HepG2 (cell line): Measurements from ENCODE around the gene PHTF2. TPM values are rescaled to one million over a fixed set of nuclear protein-coding genes. Genes with fewer than 3 reads are reported as not detected.

Experiments
- ATAC-seq: fragments of 200-7000 bp; cut with Tn5 transposase; 3 replicates; pipeline ENCODE4 v1.9.1; 2020; ENCODE audit warnings: mild to moderate bottlenecking, moderate library complexity
- BruUV-seq: library from RNA; stranded (reverse); fragments of 400-500 nt; replicated peaks from 2 replicates; lab custom pipeline; 2021; lab: Mats Ljungman, UMichigan
- CTCF ChIA-PET: fragments of 300-600 bp; formaldehyde crosslinking; extraction: SDS; loops from one replicate; lab custom pipeline; 2021; ENCODE audit warnings: low total read pairs, inconsistent platforms, low intra/inter-chr PET ratio; lab: Yijun Ruan, JAX
- POLR2A ChIA-PET: fragments of 350-600 bp; sonication (Branson Sonifier 250); formaldehyde crosslinking; loops from one replicate; lab custom pipeline; 2020; ENCODE audit warnings: antibody characterized with exemption, inconsistent platforms; lab: Yijun Ruan, JAX
- DNase-seq: peaks from one replicate; pipeline ENCODE4 v3.0.0-alpha.2; 2015; ENCODE audit warnings: low spot score
- FAIRE-seq: peaks from 3 replicates; lab custom pipeline; 2011; peaks lifted over from hg19 to GRCh38; lab: Jason Lieb, UNC
- H2AFZ ChIP-seq: one replicate; pipeline ENCODE4 v1.6.1; 2011; ENCODE audit warnings: low read length, inconsistent platforms
- H3K27ac ChIP-seq: fragments of 300-600 bp; 3 replicates; pipeline ENCODE4 v1.8.0; 2011; ENCODE audit warnings: mixed run types, mild to moderate bottlenecking, mixed read lengths, low read length, inconsistent platforms; ENCODE audit not compliant: insufficient read depth; ENCODE audit errors: extremely low read length
- H3K27me3 ChIP-seq, 2 experiments: fragments of 200-600 bp in 1 of 2; 2 replicates in 1 of 2; 3 replicates in 1 of 2; pipeline versions ENCODE4 v1.6.0 to v1.8.0; 2011; ENCODE audit warnings: low read length in 2 of 2, mild to moderate bottlenecking in 2 of 2, moderate library complexity in 2 of 2, inconsistent platforms in 1 of 2; ENCODE audit not compliant: insufficient read depth in 2 of 2, control insufficient read depth in 1 of 2
- H3K36me3 ChIP-seq, 2 experiments: fragments of 200-600 bp in 1 of 2; replicated peaks in 1 of 2; 2 replicates in 1 of 2; 3 replicates in 1 of 2; pipeline versions ENCODE4 v1.5.1 to v1.8.0; 2011; ENCODE audit warnings: low read length in 2 of 2, inconsistent platforms in 1 of 2; ENCODE audit not compliant: insufficient read depth in 2 of 2, control insufficient read depth in 1 of 2
- H3K4me1 ChIP-seq: 2 replicates; pipeline ENCODE4 v1.5.1; 2012; ENCODE audit warnings: low read length, inconsistent platforms; ENCODE audit not compliant: insufficient read depth
- H3K4me2 ChIP-seq: 2 replicates; pipeline ENCODE4 v1.6.0; 2011; ENCODE audit warnings: low read depth, low read length, inconsistent platforms
- H3K4me3 ChIP-seq, 3 experiments: fragments of 200-600 bp in 1 of 3; sonication (generic), shearing (Covaris generic) in 1 of 3; replicated peaks in 1 of 3; 2 replicates each; pipeline ENCODE4 v1.5.1; 2011 to 2016; ENCODE audit warnings: low read length in 3 of 3, inconsistent platforms in 2 of 3, low read depth in 2 of 3, mild to moderate bottlenecking in 2 of 3, control low read depth in 1 of 3, mixed read lengths in 1 of 3; ENCODE audit not compliant: insufficient read depth in 1 of 3
- H3K79me2 ChIP-seq: one replicate; pipeline ENCODE4 v1.6.1; 2011; ENCODE audit warnings: low read length, inconsistent platforms; ENCODE audit not compliant: insufficient read depth
- H3K9ac ChIP-seq: 2 replicates; pipeline ENCODE4 v1.6.0; 2011; ENCODE audit warnings: mild to moderate bottlenecking, low read depth, low read length, inconsistent platforms; ENCODE audit not compliant: insufficient read depth
- H3K9me3 ChIP-seq: 2 replicates; pipeline ENCODE4 v1.5.1; 2012; ENCODE audit warnings: mild to moderate bottlenecking, low read length
- H4K20me1 ChIP-seq: 2 replicates; pipeline ENCODE4 v1.6.0; 2011; ENCODE audit warnings: inconsistent platforms, mild to moderate bottlenecking, low read length, moderate library complexity; ENCODE audit not compliant: insufficient read depth
- CCDC6 ChIP-seq: sonication (generic); formaldehyde crosslinking; IDR thresholded peaks from 2 replicates; pipeline ENCODE4 v1.8.1; 2022; ENCODE audit warnings: mild to moderate bottlenecking, missing genetic modification reagents, moderate library complexity
- CEBPB ChIP-seq: IDR thresholded peaks from 2 replicates; pipeline ENCODE4 v1.6.1; 2011; ENCODE audit warnings: low read depth, low read length, improper control_type of control experiment, borderline replicate concordance
- NCOR1 ChIP-seq: fragments of 200-600 bp; sonication (generic); IDR thresholded peaks from 2 replicates; pipeline ENCODE4 v1.7.0; 2017; ENCODE audit warnings: antibody characterized with exemption, low read length, borderline replicate concordance
- NONO ChIP-seq, 2 experiments: fragments of 450-650 bp in 1 of 2; sonication (generic) in 1 of 2; formaldehyde crosslinking in 1 of 2; IDR thresholded peaks in 1 of 2; conservative IDR thresholded peaks in 1 of 2; 2 replicates each; pipeline versions ENCODE4 v1.6.1 to v1.8.0; 2017 to 2022; ENCODE audit warnings: mild to moderate bottlenecking in 1 of 2, missing genetic modification reagents in 1 of 2, moderate library complexity in 1 of 2
- NR2F6 ChIP-seq, 2 experiments: IDR thresholded peaks; 2 replicates each; pipeline ENCODE4 v1.6.1; 2016; ENCODE audit warnings: antibody characterized with exemption in 1 of 2, mild to moderate bottlenecking in 1 of 2
- POLR2A ChIP-seq, 2 experiments: IDR thresholded peaks; 2 replicates each; pipeline ENCODE4 v1.6.1; 2011; ENCODE audit warnings: low read depth in 2 of 2, low read length in 2 of 2, mild to moderate bottlenecking in 1 of 2, moderate library complexity in 1 of 2; ENCODE audit not compliant: insufficient read depth in 1 of 2
- WGBS: methylation state at CpG from one replicate; pipeline ENCODE4 v1.1.6; 2017; ENCODE audit warnings: low lambda C conversion rate; 5-methylcytosine and 5-hydroxymethylcytosine counted together
- in situ Hi-C: cut with HindIII; loops from 2 replicates; pipeline ENCODE4 v1.10.0; 2017; ENCODE audit warnings: low pct_unique_long_range_greater_than_20kb; ENCODE audit not compliant: extremely low pct_ligation_motif_present
- intact Hi-C: fragments of 100-400 bp; cut with micrococcal nuclease; formaldehyde crosslinking; loops from one replicate; pipeline ENCODE4 v1.10.0; 2022; ENCODE audit not compliant: unreplicated experiment
- polyA plus RNA-seq, 8 experiments: library from polyadenylated mRNA; depleted of rRNA in 3 of 8; stranded (reverse) in 7 of 8; unstranded in 1 of 8; fragments of >200 nt; fragmentation: Illumina TruSeq in 4 of 8; extraction: Trizol in 4 of 8; gene quantifications; 2 replicates each; pipeline versions ENCODE4 v1.2.1 to v1.2.3, GENCODE V29; 2011 to 2016; ENCODE audit warnings: low read depth in 4 of 8, missing spikeins in 1 of 8, mixed read lengths in 1 of 8; ENCODE audit not compliant: insufficient read depth in 1 of 8
- total RNA-seq, 5 experiments: library from RNA; depleted of rRNA; stranded (reverse); fragments of >200 nt; fragmentation: Illumina TruSeq; extraction: Trizol; gene quantifications; 2 replicates each; pipeline ENCODE4 v1.2.3, GENCODE V29; 2016; ENCODE audit warnings: low read depth in 1 of 5
- TF ChIP-seq, protein P1 (sequence below): IDR thresholded peaks from 2 replicates; pipeline ENCODE4 v1.6.1; 2016; ENCODE audit warnings: low read depth, borderline replicate concordance
- TF ChIP-seq, protein P2 (sequence below): IDR thresholded peaks from 2 replicates; pipeline ENCODE4 v1.6.1; 2012; ENCODE audit warnings: inconsistent platforms
- TF ChIP-seq, protein P3 (sequence below): sonication (generic); formaldehyde crosslinking; IDR thresholded peaks from 2 replicates; pipeline ENCODE4 v1.5.0; 2020; ENCODE audit warnings: missing genetic modification reagents
- TF ChIP-seq, protein P4 (sequence below): sonication (generic); formaldehyde crosslinking; IDR thresholded peaks from 2 replicates; pipeline ENCODE4 v1.5.1; 2020; ENCODE audit warnings: mild to moderate bottlenecking, missing genetic modification reagents, borderline replicate concordance
- TF ChIP-seq, protein P5 (sequence below): sonication (generic); formaldehyde crosslinking; IDR thresholded peaks from 2 replicates; pipeline ENCODE4 v1.4.0; 2020; ENCODE audit warnings: missing genetic modification reagents

The PHTF2 gene
- total and polyA plus RNA-seq, 2 of the 13 experiments (the other 11 are each of a cell fraction or from before 2014, with no cell fraction given), result 7.4 to 10.2 TPM

DNA sequence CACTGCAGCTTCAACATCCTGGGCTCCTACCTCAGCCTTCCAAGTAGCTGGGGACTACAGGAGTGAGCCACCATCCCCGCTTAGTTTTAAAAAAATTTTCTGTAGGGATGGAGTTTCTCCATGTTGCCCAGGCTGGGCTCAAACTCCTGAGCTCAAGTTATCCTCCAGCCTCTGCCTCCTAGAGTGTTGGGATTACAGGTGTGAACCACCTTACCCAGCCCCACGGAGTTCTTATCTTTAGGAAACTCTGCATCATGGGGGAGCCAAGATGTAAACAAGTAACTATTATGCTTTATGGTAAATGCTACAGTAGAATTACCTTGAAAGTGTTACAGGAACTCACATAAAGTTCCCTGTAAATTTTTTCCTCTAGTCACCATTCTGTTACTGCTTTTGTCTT, 65.3 kb downstream of the PHTF2 start:
- BruUV-seq, result no TSS peak
- H3K27me3 ChIP-seq, result no peaks in the 10 kb centered on the region
- no peak overlapping the region for H3K9ac ChIP-seq
- H3K4me2 ChIP-seq, result no peak overlapping the region
- peaks cover 32% of the 10 kb centered on the region for H3K4me1 ChIP-seq
- no peaks in the 10 kb centered on the region; a peak in 1 of 5 replicates for H3K36me3 ChIP-seq
- no peaks in the 10 kb centered on the region for H3K9me3 ChIP-seq
- no peaks in the 10 kb centered on the region for H3K79me2 ChIP-seq
- ChIA-PET POLR2A (interaction anchor here (0.7 kb wide), 1 partner anchor 36 kb away, joined by 3 read pairs; no protein-coding TSS in a partner anchor), CTCF (no interaction called here)
- no peaks in the 10 kb centered on the region for H4K20me1 ChIP-seq
- 96% methylated on average over 2 of the region's 2 CpGs for WGBS
- TF ChIP-seq CEBPB, result no peak
- TF ChIP-seq NCOR1, result no peak
- TF ChIP-seq NONO (IDR thresholded peaks at IDR 0.05), result no peak
- no peak for TF ChIP-seq NONO (CRISPR knock-in tag; conservative IDR thresholded peaks at IDR 0.05)
- TF ChIP-seq POLR2A (IDR thresholded peaks at IDR 0.05; ENCODE audit: insufficient read depth in 1 of 2, low read depth in 2 of 2, low read length in 2 of 2), result no peak
- TF ChIP-seq NR2F6 (IDR thresholded peaks at IDR 0.05), result no peak
- TF ChIP-seq NR2F6 (CRISPR knock-in tag; IDR thresholded peaks at IDR 0.05), result no peak
- TF ChIP-seq, protein P1, sequence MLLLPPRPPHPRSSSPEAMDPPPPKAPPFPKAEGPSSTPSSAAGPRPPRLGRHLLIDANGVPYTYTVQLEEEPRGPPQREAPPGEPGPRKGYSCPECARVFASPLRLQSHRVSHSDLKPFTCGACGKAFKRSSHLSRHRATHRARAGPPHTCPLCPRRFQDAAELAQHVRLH (CRISPR knock-in tag), result no peak
- TF ChIP-seq, protein P2, sequence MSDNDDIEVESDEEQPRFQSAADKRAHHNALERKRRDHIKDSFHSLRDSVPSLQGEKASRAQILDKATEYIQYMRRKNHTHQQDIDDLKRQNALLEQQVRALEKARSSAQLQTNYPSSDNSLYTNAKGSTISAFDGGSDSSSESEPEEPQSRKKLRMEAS, result no peak
- intact Hi-C loops, result no loop called here
- no peak for DNase-seq
- in situ Hi-C loops, result no loop called here
- no peak for ATAC-seq
- no peak overlapping the region for H3K4me3 ChIP-seq
- no peak overlapping the region for H2AFZ ChIP-seq
- no peak overlapping the region for H3K27ac ChIP-seq
- no peak for FAIRE-seq

DNA sequence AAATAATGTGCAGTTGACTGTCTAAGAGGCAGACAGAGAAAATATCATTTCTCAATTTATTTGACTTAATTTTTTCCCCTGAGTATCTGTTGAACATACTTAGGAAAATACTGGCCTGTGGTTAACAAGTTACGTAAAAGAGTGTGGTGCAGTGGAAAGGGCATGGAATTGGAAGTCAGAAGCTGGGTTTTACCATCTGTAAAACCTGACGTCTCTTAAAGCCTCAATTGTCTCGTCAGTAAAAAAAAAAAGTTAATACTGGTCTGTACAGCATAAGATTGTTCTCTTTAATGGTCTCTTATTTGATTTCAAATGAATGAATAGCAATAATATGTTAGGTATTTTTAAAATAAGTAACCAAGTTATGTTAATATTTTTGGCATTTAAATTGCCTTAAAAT, 67.8 kb downstream of the PHTF2 start:
- H3K9me3 ChIP-seq, result no peaks in the 10 kb centered on the region
- no peaks in the 10 kb centered on the region for H3K79me2 ChIP-seq
- ChIA-PET POLR2A (interaction anchor here (0.9 kb wide), 1 partner anchor 13 kb away, joined by 3 read pairs; no protein-coding TSS in a partner anchor), CTCF (no interaction called here)
- no peaks in the 10 kb centered on the region; a peak in 1 of 5 replicates for H3K36me3 ChIP-seq
- no peak overlapping the region for H3K9ac ChIP-seq
- no peaks in the 10 kb centered on the region for H3K27me3 ChIP-seq
- ATAC-seq, result no peak
- no peak for DNase-seq
- BruUV-seq, result no TSS peak
- H3K27ac ChIP-seq, result no peak overlapping the region
- H4K20me1 ChIP-seq, result no peaks in the 10 kb centered on the region
- peaks cover 30% of the 10 kb centered on the region for H3K4me1 ChIP-seq
- in situ Hi-C loops (no loop called here), intact Hi-C loops (no loop called here)
- no peak overlapping the region for H2AFZ ChIP-seq
- no peak for FAIRE-seq
- H3K4me2 ChIP-seq, result no peak overlapping the region
- 94% methylated on average over 3 of the region's 3 CpGs for WGBS
- H3K4me3 ChIP-seq, result no peak overlapping the region
- TF ChIP-seq, protein P3, sequence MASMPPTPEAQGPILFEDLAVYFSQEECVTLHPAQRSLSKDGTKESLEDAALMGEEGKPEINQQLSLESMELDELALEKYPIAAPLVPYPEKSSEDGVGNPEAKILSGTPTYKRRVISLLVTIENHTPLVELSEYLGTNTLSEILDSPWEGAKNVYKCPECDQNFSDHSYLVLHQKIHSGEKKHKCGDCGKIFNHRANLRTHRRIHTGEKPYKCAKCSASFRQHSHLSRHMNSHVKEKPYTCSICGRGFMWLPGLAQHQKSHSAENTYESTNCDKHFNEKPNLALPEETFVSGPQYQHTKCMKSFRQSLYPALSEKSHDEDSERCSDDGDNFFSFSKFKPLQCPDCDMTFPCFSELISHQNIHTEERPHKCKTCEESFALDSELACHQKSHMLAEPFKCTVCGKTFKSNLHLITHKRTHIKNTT (CRISPR knock-in tag), result no peak
- TF ChIP-seq CCDC6 (CRISPR knock-in tag), result no peak
- TF ChIP-seq, protein P4, sequence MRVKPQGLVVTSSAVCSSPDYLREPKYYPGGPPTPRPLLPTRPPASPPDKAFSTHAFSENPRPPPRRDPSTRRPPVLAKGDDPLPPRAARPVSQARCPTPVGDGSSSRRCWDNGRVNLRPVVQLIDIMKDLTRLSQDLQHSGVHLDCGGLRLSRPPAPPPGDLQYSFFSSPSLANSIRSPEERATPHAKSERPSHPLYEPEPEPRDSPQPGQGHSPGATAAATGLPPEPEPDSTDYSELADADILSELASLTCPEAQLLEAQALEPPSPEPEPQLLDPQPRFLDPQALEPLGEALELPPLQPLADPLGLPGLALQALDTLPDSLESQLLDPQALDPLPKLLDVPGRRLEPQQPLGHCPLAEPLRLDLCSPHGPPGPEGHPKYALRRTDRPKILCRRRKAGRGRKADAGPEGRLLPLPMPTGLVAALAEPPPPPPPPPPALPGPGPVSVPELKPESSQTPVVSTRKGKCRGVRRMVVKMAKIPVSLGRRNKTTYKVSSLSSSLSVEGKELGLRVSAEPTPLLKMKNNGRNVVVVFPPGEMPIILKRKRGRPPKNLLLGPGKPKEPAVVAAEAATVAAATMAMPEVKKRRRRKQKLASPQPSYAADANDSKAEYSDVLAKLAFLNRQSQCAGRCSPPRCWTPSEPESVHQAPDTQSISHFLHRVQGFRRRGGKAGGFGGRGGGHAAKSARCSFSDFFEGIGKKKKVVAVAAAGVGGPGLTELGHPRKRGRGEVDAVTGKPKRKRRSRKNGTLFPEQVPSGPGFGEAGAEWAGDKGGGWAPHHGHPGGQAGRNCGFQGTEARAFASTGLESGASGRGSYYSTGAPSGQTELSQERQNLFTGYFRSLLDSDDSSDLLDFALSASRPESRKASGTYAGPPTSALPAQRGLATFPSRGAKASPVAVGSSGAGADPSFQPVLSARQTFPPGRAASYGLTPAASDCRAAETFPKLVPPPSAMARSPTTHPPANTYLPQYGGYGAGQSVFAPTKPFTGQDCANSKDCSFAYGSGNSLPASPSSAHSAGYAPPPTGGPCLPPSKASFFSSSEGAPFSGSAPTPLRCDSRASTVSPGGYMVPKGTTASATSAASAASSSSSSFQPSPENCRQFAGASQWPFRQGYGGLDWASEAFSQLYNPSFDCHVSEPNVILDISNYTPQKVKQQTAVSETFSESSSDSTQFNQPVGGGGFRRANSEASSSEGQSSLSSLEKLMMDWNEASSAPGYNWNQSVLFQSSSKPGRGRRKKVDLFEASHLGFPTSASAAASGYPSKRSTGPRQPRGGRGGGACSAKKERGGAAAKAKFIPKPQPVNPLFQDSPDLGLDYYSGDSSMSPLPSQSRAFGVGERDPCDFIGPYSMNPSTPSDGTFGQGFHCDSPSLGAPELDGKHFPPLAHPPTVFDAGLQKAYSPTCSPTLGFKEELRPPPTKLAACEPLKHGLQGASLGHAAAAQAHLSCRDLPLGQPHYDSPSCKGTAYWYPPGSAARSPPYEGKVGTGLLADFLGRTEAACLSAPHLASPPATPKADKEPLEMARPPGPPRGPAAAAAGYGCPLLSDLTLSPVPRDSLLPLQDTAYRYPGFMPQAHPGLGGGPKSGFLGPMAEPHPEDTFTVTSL, result no peak
- TF ChIP-seq, protein P5, sequence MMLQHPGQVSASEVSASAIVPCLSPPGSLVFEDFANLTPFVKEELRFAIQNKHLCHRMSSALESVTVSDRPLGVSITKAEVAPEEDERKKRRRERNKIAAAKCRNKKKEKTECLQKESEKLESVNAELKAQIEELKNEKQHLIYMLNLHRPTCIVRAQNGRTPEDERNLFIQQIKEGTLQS (CRISPR knock-in tag), result no peak
